Stimulated activated CD8-positive, alpha-beta memory T cell treated with anti-CD3 and anti-CD28 coated beads, Interleukin-2, amount 100 ng/mL, for 48 hours (primary cell): ENCODE results near the gene CHAC1.
"Not testable (repeated sequence)": the region's sequence is repeated elsewhere in the genome, so short reads cannot be mapped to it uniquely, and the experiment has no call there.

ENCODE experiments used
- DNase-seq, 2 donors: peaks; one replicate each; pipeline ENCODE4 v3.0.0-alpha.2; 2020; ENCODE audit warnings: low read depth in 2 of 2

CHAC1 gene

GRCh38 chr15:40957041-40957555 is 3.8 kb downstream of the CHAC1 start:
- DNase-seq = no peak

- no peak for DNase-seq
Observed at GRCh38 chr15:40957581-40958051, 4.3 kb downstream of the CHAC1 start.

GRCh38 chr15:40958146-40958545 is 4.9 kb downstream of the CHAC1 start:
- DNase-seq = no peak

- DNase-seq = no peak
Observed at GRCh38 chr15:40958723-40959122, 5.5 kb downstream of the CHAC1 start.

GRCh38 chr15:40959331-40960141 is 6.3 kb downstream of the CHAC1 start:
- no peak for DNase-seq

GRCh38 chr15:40960151-40960885 is 7.0 kb downstream of the CHAC1 start:
- no peak for DNase-seq

- no peak for DNase-seq
Observed at GRCh38 chr15:40960925-40961324, 7.7 kb downstream of the CHAC1 start.

- not testable (repeated sequence) for DNase-seq
Observed at GRCh38 chr15:40961740-40962139, 8.5 kb downstream of the CHAC1 start.

GRCh38 chr15:40962317-40962716 is 9.0 kb downstream of the CHAC1 start:
- not testable (repeated sequence) for DNase-seq

GRCh38 chr15:40963201-40963600 is 9.9 kb downstream of the CHAC1 start:
- DNase-seq = no peak

GRCh38 chr15:40964006-40964405 is 10.7 kb downstream of the CHAC1 start:
- no peak for DNase-seq

- DNase-seq = no peak
Observed at GRCh38 chr15:40964634-40965033, 11.4 kb downstream of the CHAC1 start.

- DNase-seq = no peak
Observed at GRCh38 chr15:40968290-40969085, 15.2 kb downstream of the CHAC1 start.

GRCh38 chr15:40969363-40969762 is 16.1 kb downstream of the CHAC1 start:
- no peak for DNase-seq

GRCh38 chr15:40974879-40975278 is 21.6 kb downstream of the CHAC1 start:
- no peak for DNase-seq

- DNase-seq = no peak
Observed at GRCh38 chr15:40976819-40977218, 23.5 kb downstream of the CHAC1 start.

- no peak for DNase-seq
Observed at GRCh38 chr15:40978141-40978540, 24.9 kb downstream of the CHAC1 start.

GRCh38 chr15:40978562-40978961 is 25.3 kb downstream of the CHAC1 start:
- no peak for DNase-seq

- no peak for DNase-seq
Observed at GRCh38 chr15:40981186-40981585, 27.9 kb downstream of the CHAC1 start.

GRCh38 chr15:40982855-40983254 is 29.6 kb downstream of the CHAC1 start:
- no peak for DNase-seq

GRCh38 chr15:40984406-40984805 is 31.1 kb downstream of the CHAC1 start:
- no peak for DNase-seq

- DNase-seq = no peak
Observed at GRCh38 chr15:40984964-40985363, 31.7 kb downstream of the CHAC1 start.
